Activated CD8-positive, alpha-beta memory T cell treated with anti-CD3 and anti-CD28 coated beads, Interleukin-2, amount 10 ng/mL, durations not matched to agents 7 days and 5 days (primary cell): ENCODE measurements around the gene STT3A. TPM values are rescaled to one million over a fixed set of nuclear protein-coding genes. Genes with fewer than 3 reads are reported as not detected.

Source experiments
- ATAC-seq: fragments of 150-1000 bp; cut with Tn5 transposase; one replicate; pipeline ENCODE4 v1.10.0; 2021; ENCODE audit warnings: moderate library complexity
- CTCF ChIA-PET: fragments of 350-600 bp; sonication (Branson Sonifier 250); formaldehyde crosslinking; loops from one replicate; lab custom pipeline; 2021; ENCODE audit warnings: antibody characterized with exemption; lab: Charles Lee
- DNase-seq: peaks from one replicate; pipeline ENCODE4 v3.0.0-alpha.2; 2020
- H3K27ac Mint-ChIP-seq: one replicate; pipeline ENCODE4 v1.8.0; 2021; ENCODE audit warnings: mild to moderate bottlenecking, mixed read lengths
- H3K27me3 Mint-ChIP-seq: one replicate; pipeline ENCODE4 v1.8.0; 2021; ENCODE audit warnings: mixed read lengths
- H3K36me3 Mint-ChIP-seq: one replicate; pipeline ENCODE4 v1.8.0; 2021; ENCODE audit warnings: mild to moderate bottlenecking, mixed read lengths
- H3K4me1 Mint-ChIP-seq: one replicate; pipeline ENCODE4 v1.8.0; 2021; ENCODE audit warnings: mixed read lengths
- H3K4me3 Mint-ChIP-seq: one replicate; pipeline ENCODE4 v1.8.0; 2021; ENCODE audit warnings: mild to moderate bottlenecking, moderate library complexity, mixed read lengths
- H3K9me3 Mint-ChIP-seq: one replicate; pipeline ENCODE4 v1.8.0; 2022; ENCODE audit warnings: low read depth, mixed read lengths
- total RNA-seq, 2 experiments: library from RNA; stranded (reverse); gene quantifications; one replicate each; pipeline ENCODE4 v1.2.3, GENCODE V29; 2021

The STT3A gene
- total RNA-seq, 2 experiments from 2014 or later: 82.9 to 128 TPM

GRCh38 chr11:125637840-125638239 lies 45.2 kb downstream of the STT3A start:
- Mint-ChIP-seq H3K27ac (no peak overlapping the region), H3K9me3 (no peaks in the 10 kb centered on the region), H3K27me3 (no peaks in the 10 kb centered on the region), H3K4me3 (no peak overlapping the region), H3K4me1 (peaks cover 22% of the 10 kb centered on the region), H3K36me3 (peaks cover 70% of the 10 kb centered on the region)
- DNase-seq (no peak), ATAC-seq (no peak)
- CTCF ChIA-PET: interaction anchor here (0.8 kb wide), 1 partner anchor 11 kb away, joined by 3 read pairs; no protein-coding TSS in a partner anchor

GRCh38 chr11:125638315-125638714 lies 45.7 kb downstream of the STT3A start:
- Mint-ChIP-seq H3K4me3 (no peak overlapping the region), H3K4me1 (peaks cover 22% of the 10 kb centered on the region), H3K36me3 (peaks cover 67% of the 10 kb centered on the region), H3K9me3 (no peaks in the 10 kb centered on the region), H3K27ac (no peak overlapping the region), H3K27me3 (no peaks in the 10 kb centered on the region)
- no peak for ATAC-seq
- CTCF ChIA-PET: no interaction called here
- DNase-seq: no peak

- Mint-ChIP-seq H3K27me3 (no peaks in the 10 kb centered on the region), H3K4me3 (no peak overlapping the region), H3K4me1 (peaks cover 13% of the 10 kb centered on the region), H3K27ac (no peak overlapping the region), H3K9me3 (no peaks in the 10 kb centered on the region), H3K36me3 (peaks cover 71% of the 10 kb centered on the region)
- DNase-seq (no peak), ATAC-seq (no peak)
- CTCF ChIA-PET: no interaction called here
Observed at GRCh38 chr11:125645871-125646270, 53.2 kb downstream of the STT3A start.

GRCh38 chr11:125649465-125650166 lies 57.0 kb downstream of the STT3A start:
- Mint-ChIP-seq H3K27me3 (no peaks in the 10 kb centered on the region), H3K4me1 (peaks cover 19% of the 10 kb centered on the region), H3K4me3 (no peak overlapping the region), H3K27ac (peak overlapping the region; percentile 9), H3K36me3 (peaks cover 68% of the 10 kb centered on the region), H3K9me3 (no peaks in the 10 kb centered on the region)
- DNase-seq (no peak), ATAC-seq (peak; percentile 6)
- CTCF ChIA-PET: interaction anchor here (1.8 to 2.2 kb wide), 2 partner anchors 10 to 15 kb away, joined by 4 to 5 read pairs; no protein-coding TSS in a partner anchor

- Mint-ChIP-seq H3K9me3 (peaks cover 16% of the 10 kb centered on the region), H3K4me1 (peaks cover 22% of the 10 kb centered on the region), H3K36me3 (peaks cover 80% of the 10 kb centered on the region), H3K4me3 (no peak overlapping the region), H3K27ac (peak overlapping the region; percentile 7), H3K27me3 (no peaks in the 10 kb centered on the region)
- ATAC-seq (peak; percentile 23), DNase-seq (no peak)
- CTCF ChIA-PET: interaction anchor here (1.4 kb wide), 1 partner anchor 11 kb away, joined by 4 read pairs; no protein-coding TSS in a partner anchor
Observed at GRCh38 chr11:125662689-125663088, 70.0 kb downstream of the STT3A start.

GRCh38 chr11:125663910-125664309 lies 71.3 kb downstream of the STT3A start:
- Mint-ChIP-seq H3K4me3 (no peak overlapping the region), H3K4me1 (peaks cover 22% of the 10 kb centered on the region), H3K27ac (no peak overlapping the region), H3K9me3 (peaks cover 16% of the 10 kb centered on the region), H3K36me3 (peaks cover 76% of the 10 kb centered on the region), H3K27me3 (no peaks in the 10 kb centered on the region)
- DNase-seq: no peak
- CTCF ChIA-PET: interaction anchor here (1.4 to 1.7 kb wide), 2 partner anchors 12 to 13 kb away, joined by 4 read pairs; no protein-coding TSS in a partner anchor
- peak; percentile 16 for ATAC-seq

GRCh38 chr11:125667151-125667550 lies 74.5 kb downstream of the STT3A start:
- H3K9me3 Mint-ChIP-seq: peaks cover 16% of the 10 kb centered on the region
- H3K4me3 Mint-ChIP-seq: no peak overlapping the region
- no peak for DNase-seq
- peaks cover 18% of the 10 kb centered on the region for H3K4me1 Mint-ChIP-seq
- ATAC-seq: no peak
- peaks cover 72% of the 10 kb centered on the region for H3K36me3 Mint-ChIP-seq
- CTCF ChIA-PET: no interaction called here
- H3K27ac Mint-ChIP-seq: no peak overlapping the region
- no peaks in the 10 kb centered on the region for H3K27me3 Mint-ChIP-seq

GRCh38 chr11:125670172-125670571 lies 77.5 kb downstream of the STT3A start:
- H3K4me3 Mint-ChIP-seq: no peak overlapping the region
- H3K4me1 Mint-ChIP-seq: no peaks in the 10 kb centered on the region
- CTCF ChIA-PET: interaction anchor here (1.2 kb wide), 1 partner anchor 10 kb away, joined by 3 read pairs; no protein-coding TSS in a partner anchor

GRCh38 chr11:125671561-125671960 lies 78.9 kb downstream of the STT3A start:
- peaks cover 41% of the 10 kb centered on the region for H3K36me3 Mint-ChIP-seq
- no peak for DNase-seq
- peaks cover 5% of the 10 kb centered on the region for H3K9me3 Mint-ChIP-seq
- no peak overlapping the region for H3K27ac Mint-ChIP-seq
- no peaks in the 10 kb centered on the region for H3K4me1 Mint-ChIP-seq
- no peak overlapping the region for H3K4me3 Mint-ChIP-seq
- no peaks in the 10 kb centered on the region for H3K27me3 Mint-ChIP-seq
- CTCF ChIA-PET: interaction anchor here (1.0 to 1.5 kb wide), 3 partner anchors 8 to 31 kb away, joined by 3 read pairs; partner anchors contain the start of gene ACRV1
- no peak for ATAC-seq

More at GRCh38 chr11:125670172-125670571, 77.5 kb downstream of the STT3A start:
- H3K27ac Mint-ChIP-seq: no peak overlapping the region
- peaks cover 12% of the 10 kb centered on the region for H3K9me3 Mint-ChIP-seq
- ATAC-seq (no peak), DNase-seq (no peak)
- peaks cover 46% of the 10 kb centered on the region for H3K36me3 Mint-ChIP-seq
- no peaks in the 10 kb centered on the region for H3K27me3 Mint-ChIP-seq

Other genes with a start within 250 kb of the STT3A start
- 1 to 10 TPM; 1.1 to 9.0 TPM for gene FEZ1, start 96.6 kb upstream of the STT3A start, total RNA-seq
- 10 to 100 TPM; 29.0 to 44.1 TPM for gene EI24, start 23.4 kb upstream of the STT3A start, total RNA-seq
- 100 to 1,000 TPM; 106 to 133 TPM for gene CHEK1, start 32.3 kb downstream of the STT3A start, total RNA-seq
- gene ACRV1, start 88.0 kb downstream of the STT3A start, total RNA-seq: not detected
- not detected for gene PATE1, start 153.4 kb downstream of the STT3A start, total RNA-seq
- not detected for gene PATE2, start 186.0 kb downstream of the STT3A start, total RNA-seq
- gene PATE3, start 195.3 kb downstream of the STT3A start, total RNA-seq: not detected
- gene PATE4, start 240.5 kb downstream of the STT3A start, total RNA-seq: not detected